Measurements from ENCODE around the gene WDR18.

- TF ChIP-seq POLR2AphosphoS5 (IDR thresholded peaks at IDR 0.05) (no peak), CTCF (IDR thresholded peaks at IDR 0.05) (no peak), POLR2A (IDR thresholded peaks at IDR 0.05) (no peak), EP300 (IDR thresholded peaks at IDR 0.05) (no peak)
Measured at GRCh38 chr19:950352-951066, 33.6 kb upstream of the WDR18 start.
